CD4-positive, alpha-beta T cell (primary cell): ENCODE measurements around the gene OPRM1. TPM values are rescaled to one million over a fixed set of nuclear protein-coding genes. Genes with fewer than 3 reads are reported as not detected.

Experiments
- ATAC-seq: fragments of 200-7000 bp; cut with Tn5 transposase; one replicate; pipeline ENCODE4 v1.10.0; 2022; ENCODE audit warnings: mild to moderate bottlenecking; ENCODE audit not compliant: poor library complexity
- CTCF ChIA-PET: fragments of 350-600 bp; sonication (Branson Sonifier 250); formaldehyde crosslinking; loops from one replicate; lab custom pipeline; 2021; ENCODE audit warnings: antibody characterized with exemption, inconsistent platforms; lab: Charles Lee
- POLR2A ChIA-PET: fragments of 350-600 bp; sonication (Branson Sonifier 250); formaldehyde crosslinking; loops from one replicate; lab custom pipeline; 2021; ENCODE audit warnings: antibody characterized with exemption, inconsistent platforms; lab: Charles Lee
- DNase-seq, 14 experiments: peaks; one replicate each; pipeline ENCODE4 v3.0.0-alpha.2; 2013 to 2020; ENCODE audit warnings: mixed read lengths in 2 of 14
- H3K27ac ChIP-seq, 2 donors: one replicate each; pipeline versions ENCODE4 v1.5.1 to v1.7.0; 2013; ENCODE audit warnings: low read length in 2 of 2, low read depth in 1 of 2, mild to moderate bottlenecking in 1 of 2
- H3K27me3 ChIP-seq, 2 experiments: 1 replicate in 1 of 2; 2 replicates in 1 of 2; pipeline versions ENCODE4 v1.6.1 to v1.7.0; 2013; ENCODE audit warnings: low read length in 2 of 2, control low read depth in 1 of 2, mild to moderate bottlenecking in 1 of 2, moderate library complexity in 1 of 2; ENCODE audit not compliant: insufficient read depth in 2 of 2, control insufficient read depth in 1 of 2
- H3K36me3 ChIP-seq: one replicate; pipeline ENCODE4 v1.6.1; 2013; ENCODE audit warnings: low read length, control low read depth; ENCODE audit not compliant: insufficient read depth
- H3K4me1 ChIP-seq: one replicate; pipeline ENCODE4 v1.6.1; 2013; ENCODE audit warnings: low read length, control low read depth; ENCODE audit not compliant: insufficient read depth
- H3K4me3 ChIP-seq: one replicate; pipeline ENCODE4 v1.5.1; 2013; ENCODE audit warnings: mild to moderate bottlenecking, low read length, moderate library complexity
- H3K9me3 ChIP-seq, 2 experiments: 1 replicate in 1 of 2; 2 replicates in 1 of 2; pipeline versions ENCODE4 v1.6.1 to v1.7.0; 2013; ENCODE audit warnings: low read length in 2 of 2, mild to moderate bottlenecking in 2 of 2, control low read depth in 1 of 2, moderate library complexity in 1 of 2; ENCODE audit not compliant: control insufficient read depth in 1 of 2, insufficient read depth in 1 of 2
- H3K27ac Mint-ChIP-seq: one replicate; pipeline ENCODE4 v1.8.0; 2020; ENCODE audit warnings: mixed read lengths
- H3K27me3 Mint-ChIP-seq: one replicate; pipeline ENCODE4 v1.8.0; 2021; ENCODE audit warnings: mixed read lengths
- H3K36me3 Mint-ChIP-seq: one replicate; pipeline ENCODE4 v1.8.0; 2021; ENCODE audit warnings: low read depth, mixed read lengths
- H3K4me1 Mint-ChIP-seq: one replicate; pipeline ENCODE4 v1.8.0; 2021; ENCODE audit warnings: low read depth, mixed read lengths
- H3K4me3 Mint-ChIP-seq: one replicate; pipeline ENCODE4 v1.8.0; 2020; ENCODE audit warnings: mild to moderate bottlenecking, mixed read lengths
- H3K9me3 Mint-ChIP-seq: one replicate; pipeline ENCODE4 v1.8.0; 2020; ENCODE audit warnings: mixed read lengths
- CTCF ChIP-seq: fragments of 200-600 bp; IDR thresholded peaks from one replicate; pipeline ENCODE4 v1.8.0; 2022; ENCODE audit warnings: antibody characterized with exemption, mild to moderate bottlenecking
- intact Hi-C, 2 experiments: fragments of 100-400 bp; cut with DNase I in 1 of 2; cut with micrococcal nuclease in 1 of 2; formaldehyde crosslinking; loops; one replicate each; pipeline versions ENCODE4 v1.15.1 to v1.9.0; 2023 to 2025; cut with DNase I, micrococcal nuclease
- total RNA-seq, 174 experiments: library from RNA in 2 of 174; stranded (reverse) in 2 of 174; gene quantifications; one replicate each; pipeline ENCODE4 v1.2.3 and lab custom pipeline; 2021 to 2026

OPRM1 gene
- total RNA-seq, 2 experiments from 2014 or later = not detected

GRCh38 chr6:154002894-154003293 is 36.1 kb upstream of the OPRM1 start:
- Histone ChIP-seq H3K4me3 (no peak overlapping the region), H3K9me3 (peaks cover 0 to 14% of the 10 kb centered on the region in 2 experiments), H3K36me3 (no peaks in the 10 kb centered on the region), H3K27ac (no peak overlapping the region), H3K27me3 (peaks cover 0 to 4% of the 10 kb centered on the region in 2 experiments), H3K4me1 (no peaks in the 10 kb centered on the region)
- POLR2A ChIA-PET = no interaction called here
- H3K9me3 Mint-ChIP-seq = peaks cover 2% of the 10 kb centered on the region
- no peak for ATAC-seq
- H3K36me3 Mint-ChIP-seq = no peaks in the 10 kb centered on the region
- no peaks in the 10 kb centered on the region for H3K4me1 Mint-ChIP-seq
- H3K27ac Mint-ChIP-seq = no peak overlapping the region
- no peak overlapping the region for H3K4me3 Mint-ChIP-seq
- intact Hi-C loops = no loop called here
- no peak for DNase-seq
- TF ChIP-seq CTCF = no peak
- CTCF ChIA-PET = no interaction called here
- H3K27me3 Mint-ChIP-seq = peaks cover 6% of the 10 kb centered on the region

GRCh38 chr6:154010371-154010770 is 28.7 kb upstream of the OPRM1 start:
- no peak for TF ChIP-seq CTCF
- ATAC-seq (no peak), DNase-seq (no peak)
- POLR2A ChIA-PET = no interaction called here
- no peak overlapping the region for H3K4me3 Mint-ChIP-seq
- H3K27ac ChIP-seq = no peak overlapping the region
- no peaks in the 10 kb centered on the region for H3K36me3 Mint-ChIP-seq
- no peak overlapping the region for H3K27ac Mint-ChIP-seq
- H3K4me1 ChIP-seq = no peaks in the 10 kb centered on the region
- peaks cover 2% of the 10 kb centered on the region for H3K9me3 Mint-ChIP-seq
- H3K4me1 Mint-ChIP-seq = no peaks in the 10 kb centered on the region
- H3K36me3 ChIP-seq = no peaks in the 10 kb centered on the region
- intact Hi-C loops = no loop called here
- no peaks in the 10 kb centered on the region for H3K27me3 Mint-ChIP-seq
- no peaks in the 10 kb centered on the region for H3K9me3 ChIP-seq
- H3K4me3 ChIP-seq = no peak overlapping the region
- CTCF ChIA-PET = no interaction called here
- no peaks in the 10 kb centered on the region for H3K27me3 ChIP-seq

- H3K27ac ChIP-seq = no peak overlapping the region
- ATAC-seq (no peak), DNase-seq (peak in 2 of 14 experiments; percentile 3 to 15)
- ChIA-PET POLR2A (no interaction called here), CTCF (no interaction called here)
- Mint-ChIP-seq H3K4me3 (no peak overlapping the region), H3K4me1 (no peaks in the 10 kb centered on the region), H3K36me3 (no peaks in the 10 kb centered on the region), H3K9me3 (no peaks in the 10 kb centered on the region), H3K27ac (no peak overlapping the region), H3K27me3 (no peaks in the 10 kb centered on the region)
- no peaks in the 10 kb centered on the region for H3K27me3 ChIP-seq
- intact Hi-C loops = no loop called here
- TF ChIP-seq CTCF = no peak
- no peak overlapping the region for H3K4me3 ChIP-seq
- no peaks in the 10 kb centered on the region for H3K9me3 ChIP-seq
- no peaks in the 10 kb centered on the region for H3K36me3 ChIP-seq
- no peaks in the 10 kb centered on the region for H3K4me1 ChIP-seq
Measured at GRCh38 chr6:154012852-154013251, 26.2 kb upstream of the OPRM1 start.
